Small intestine (tissue), 7 donors: ENCODE data around the gene TYW1B. TPM values are rescaled to one million over a fixed set of nuclear protein-coding genes. Genes with fewer than 3 reads are reported as not detected.
"Not testable (repeated sequence)": the region's sequence is repeated elsewhere in the genome, so short reads cannot be mapped to it uniquely, and the experiment has no call there.

Experiments
- DNase-seq, 2 donors: peaks; one replicate each; pipeline versions ENCODE4 v3.0.0 to v3.0.0-alpha.2; 2013
- FAIRE-seq: peaks from 2 replicates; lab custom pipeline; 2012; peaks lifted over from hg19 to GRCh38; lab: Jason Lieb, UNC
- H3K27ac ChIP-seq, 3 donors: one replicate each; pipeline ENCODE4 v1.5.1; 2013; ENCODE audit warnings: low read length in 2 of 3, mild to moderate bottlenecking in 2 of 3, control low read depth in 1 of 3, inconsistent platforms in 1 of 3, low read depth in 1 of 3, moderate library complexity in 1 of 3
- H3K27me3 ChIP-seq, 3 donors: one replicate each; pipeline ENCODE4 v1.6.1; 2013; ENCODE audit warnings: low read length in 3 of 3, inconsistent platforms in 1 of 3; ENCODE audit not compliant: control insufficient read depth in 3 of 3, insufficient read depth in 3 of 3
- H3K36me3 ChIP-seq, 3 donors: one replicate each; pipeline ENCODE4 v1.6.1; 2013; ENCODE audit warnings: low read length in 3 of 3, inconsistent platforms in 1 of 3, low read depth in 1 of 3, mild to moderate bottlenecking in 1 of 3, moderate library complexity in 1 of 3; ENCODE audit not compliant: control insufficient read depth in 3 of 3, insufficient read depth in 2 of 3
- H3K4me1 ChIP-seq, 3 donors: one replicate each; pipeline ENCODE4 v1.6.1; 2013; ENCODE audit warnings: low read length in 2 of 3, inconsistent platforms in 1 of 3, low read depth in 1 of 3, mild to moderate bottlenecking in 1 of 3, moderate library complexity in 1 of 3; ENCODE audit not compliant: control insufficient read depth in 3 of 3, insufficient read depth in 2 of 3
- H3K4me3 ChIP-seq, 3 donors: one replicate each; pipeline ENCODE4 v1.5.1; 2013; ENCODE audit warnings: low read length in 3 of 3, control low read depth in 1 of 3, inconsistent platforms in 1 of 3, low read depth in 1 of 3, mild to moderate bottlenecking in 1 of 3, moderate library complexity in 1 of 3
- H3K9me3 ChIP-seq, 2 donors: one replicate each; pipeline ENCODE4 v1.6.1; 2013; ENCODE audit warnings: low read depth in 1 of 2, low read length in 1 of 2; ENCODE audit not compliant: control insufficient read depth in 2 of 2, insufficient read depth in 1 of 2
- WGBS, 3 donors: extraction: QIAGEN DNeasy Blood & Tissue Kit; methylation state at CpG; one replicate each; pipeline ENCODE4 v1.1.7; 2013; 5-methylcytosine and 5-hydroxymethylcytosine counted together
- polyA plus RNA-seq, 4 donors: library from polyadenylated mRNA; stranded (reverse) in 3 of 4; unstranded in 1 of 4; fragments of 200-250 nt in 3 of 4; fragments of 120-200 nt in 1 of 4; gene quantifications; one replicate each; pipeline versions ENCODE4 v1.2.1 to v1.2.3, GENCODE V29; 2013
- donor health status: healthy with polysubstance abuse.
- donor health status: control.
- donor health status: control.
- donor health status: Bipolar disorder and iron deficiency.
- donor health status: healthy.

The TYW1B gene
- polyA plus RNA-seq, 4 donors: 1.1 to 3.9 (median 2.0) TPM

GRCh38 chr7:72554401-72554800 lies 273.6 kb downstream of the TYW1B start:
- H3K9me3 ChIP-seq, H3K4me3 ChIP-seq, FAIRE-seq, H3K27ac ChIP-seq, DNase-seq, H3K4me1 ChIP-seq, H3K36me3 ChIP-seq, H3K27me3 ChIP-seq: not testable (repeated sequence)
- WGBS, 3 donors: 78 to 83% (median 82%) methylated on average over 5 of the region's 5 CpGs

GRCh38 chr7:72550454-72550853 lies 277.5 kb downstream of the TYW1B start:
- not testable (repeated sequence) for H3K4me3 ChIP-seq, H3K9me3 ChIP-seq, FAIRE-seq, H3K36me3 ChIP-seq, H3K27ac ChIP-seq, H3K27me3 ChIP-seq, H3K4me1 ChIP-seq, DNase-seq

- not testable (repeated sequence) for H3K4me3 ChIP-seq, H3K9me3 ChIP-seq, H3K4me1 ChIP-seq, DNase-seq, H3K36me3 ChIP-seq, FAIRE-seq, H3K27me3 ChIP-seq, H3K27ac ChIP-seq
- WGBS, 3 donors: 28 to 42% (median 42%) methylated on average over 9 of the region's 9 CpGs
These were observed 281.3 kb downstream of the TYW1B start for GRCh38 chr7:72546586-72547237.

- FAIRE-seq: not testable (repeated sequence)
These were observed 283.5 kb downstream of the TYW1B start for GRCh38 chr7:72544531-72544930.

GRCh38 chr7:72540923-72541322 lies 287.1 kb downstream of the TYW1B start:
- Histone ChIP-seq H3K9me3 (no peaks in the 10 kb centered on the region), H3K4me1 (no peaks in the 10 kb centered on the region), H3K27ac (no peak overlapping the region), H3K4me3 (no peak overlapping the region), H3K36me3 (no peaks in the 10 kb centered on the region), H3K27me3 (no peaks in the 10 kb centered on the region)
- DNase-seq (no peak), FAIRE-seq (no peak)
- 77 to 80% (median 78%) methylated on average over 2 of the region's 2 CpGs for WGBS, 3 donors

More at GRCh38 chr7:72544531-72544930, 283.5 kb downstream of the TYW1B start:
- not testable (repeated sequence) for H3K4me1 ChIP-seq, H3K27me3 ChIP-seq, H3K36me3 ChIP-seq, H3K27ac ChIP-seq, H3K4me3 ChIP-seq, H3K9me3 ChIP-seq, DNase-seq
- WGBS, 3 donors: 50 to 69% (median 51%) methylated on average over 2 of the region's 2 CpGs

GRCh38 chr7:72540106-72540611 lies 287.8 kb downstream of the TYW1B start:
- H3K9me3 ChIP-seq: no peaks in the 10 kb centered on the region
- H3K27me3 ChIP-seq: no peaks in the 10 kb centered on the region
- WGBS, 3 donors: 79 to 90% (median 88%) methylated on average over 8 of the region's 8 CpGs
- H3K36me3 ChIP-seq: no peaks in the 10 kb centered on the region
- FAIRE-seq: no peak
- H3K4me1 ChIP-seq: no peaks in the 10 kb centered on the region
- H3K4me3 ChIP-seq: no peak overlapping the region
- DNase-seq: no peak
- H3K27ac ChIP-seq: no peak overlapping the region

GRCh38 chr7:72539702-72540101 lies 288.3 kb downstream of the TYW1B start:
- 85 to 93% (median 87%) methylated on average over 7 of the region's 7 CpGs for WGBS, 3 donors
- Histone ChIP-seq H3K4me3 (no peak overlapping the region), H3K27me3 (no peaks in the 10 kb centered on the region)

GRCh38 chr7:72538856-72539255 lies 289.1 kb downstream of the TYW1B start:
- no peaks in the 10 kb centered on the region for H3K9me3 ChIP-seq
- no peak for DNase-seq
- FAIRE-seq: no peak
- no peaks in the 10 kb centered on the region for H3K4me1 ChIP-seq
- 82 to 90% (median 86%) methylated on average over 4 of the region's 4 CpGs for WGBS, 3 donors
- no peak overlapping the region for H3K27ac ChIP-seq
- H3K4me3 ChIP-seq: no peak overlapping the region
- no peaks in the 10 kb centered on the region for H3K36me3 ChIP-seq
- no peaks in the 10 kb centered on the region for H3K27me3 ChIP-seq

More at GRCh38 chr7:72539702-72540101, 288.3 kb downstream of the TYW1B start:
- Histone ChIP-seq H3K36me3 (no peaks in the 10 kb centered on the region), H3K9me3 (no peaks in the 10 kb centered on the region), H3K27ac (no peak overlapping the region), H3K4me1 (no peaks in the 10 kb centered on the region)
- FAIRE-seq: no peak
- no peak for DNase-seq

- FAIRE-seq: no peak
- Histone ChIP-seq H3K4me3 (no peak overlapping the region), H3K9me3 (no peaks in the 10 kb centered on the region), H3K36me3 (no peaks in the 10 kb centered on the region), H3K27ac (no peak overlapping the region), H3K27me3 (no peaks in the 10 kb centered on the region), H3K4me1 (no peaks in the 10 kb centered on the region)
- DNase-seq: no peak
- 63 to 69% (median 66%) methylated on average over 10 of the region's 10 CpGs for WGBS, 3 donors
These were observed 289.9 kb downstream of the TYW1B start for GRCh38 chr7:72538147-72538546.
